IPS-20b (cell line): ENCODE data around the gene ATG4B.

Experiments
- H3K27ac ChIP-seq: one replicate; pipeline ENCODE4 v1.5.1; 2013; ENCODE audit warnings: low read length
- H3K27me3 ChIP-seq: 2 replicates; pipeline ENCODE4 v1.6.1; 2013; ENCODE audit warnings: mild to moderate bottlenecking, low read length, inconsistent platforms; ENCODE audit not compliant: insufficient read depth
- H3K36me3 ChIP-seq: 2 replicates; pipeline ENCODE4 v1.6.1; 2013; ENCODE audit warnings: low read depth, mild to moderate bottlenecking, inconsistent platforms, low read length, moderate library complexity; ENCODE audit not compliant: insufficient read depth
- H3K4me1 ChIP-seq: 2 replicates; pipeline ENCODE4 v1.6.1; 2013; ENCODE audit warnings: mild to moderate bottlenecking, control low read depth, inconsistent platforms, low read length, moderate library complexity; ENCODE audit not compliant: insufficient read depth
- H3K4me3 ChIP-seq: 2 replicates; pipeline ENCODE4 v1.5.1; 2013; ENCODE audit warnings: mild to moderate bottlenecking, low read length, inconsistent platforms
- H3K9ac ChIP-seq: 2 replicates; pipeline ENCODE4 v1.6.1; 2013; ENCODE audit warnings: low read depth, mild to moderate bottlenecking, inconsistent platforms, low read length, moderate library complexity
- H3K9me3 ChIP-seq: 2 replicates; pipeline ENCODE4 v1.6.1; 2013; ENCODE audit warnings: mild to moderate bottlenecking, low read depth, low read length, inconsistent platforms; ENCODE audit not compliant: insufficient read depth

ATG4B gene

GRCh38 chr2:241615522-241616052 is 21.9 kb upstream of the ATG4B start:
- no peaks in the 10 kb centered on the region for H3K27me3 ChIP-seq
- H3K4me3 ChIP-seq = no peak overlapping the region
- peaks cover 7% of the 10 kb centered on the region; the same call in 1 of the 2 replicates for H3K4me1 ChIP-seq
- H3K36me3 ChIP-seq = no peaks in the 10 kb centered on the region
- no peak overlapping the region for H3K27ac ChIP-seq
- H3K9me3 ChIP-seq = no peaks in the 10 kb centered on the region
- no peak overlapping the region for H3K9ac ChIP-seq

- peaks cover 7% of the 10 kb centered on the region; the same call in 1 of the 2 replicates for H3K4me1 ChIP-seq
- H3K4me3 ChIP-seq = no peak overlapping the region
- no peaks in the 10 kb centered on the region for H3K27me3 ChIP-seq
- H3K9ac ChIP-seq = peak overlapping the region; percentile 66; the same call in 1 of the 2 replicates
- no peaks in the 10 kb centered on the region for H3K36me3 ChIP-seq
- no peaks in the 10 kb centered on the region for H3K9me3 ChIP-seq
- no peak overlapping the region for H3K27ac ChIP-seq
Observed at GRCh38 chr2:241616168-241617125, 21.0 kb upstream of the ATG4B start.

- Histone ChIP-seq H3K4me1 (peaks cover 7% of the 10 kb centered on the region; the same call in 1 of the 2 replicates), H3K27ac (peak overlapping the region; percentile 37), H3K4me3 (peak overlapping the region; percentile 58), H3K9me3 (no peaks in the 10 kb centered on the region), H3K36me3 (no peaks in the 10 kb centered on the region), H3K27me3 (no peaks in the 10 kb centered on the region), H3K9ac (peak overlapping the region; percentile 66; the same call in 1 of the 2 replicates)
Observed at GRCh38 chr2:241617431-241618154, 19.9 kb upstream of the ATG4B start.

- no peaks in the 10 kb centered on the region for H3K27me3 ChIP-seq
- H3K4me1 ChIP-seq = peaks cover 7% of the 10 kb centered on the region; the same call in 1 of the 2 replicates
- no peaks in the 10 kb centered on the region for H3K36me3 ChIP-seq
- no peak overlapping the region for H3K4me3 ChIP-seq
- no peak overlapping the region for H3K9ac ChIP-seq
- H3K9me3 ChIP-seq = no peaks in the 10 kb centered on the region
- no peak overlapping the region for H3K27ac ChIP-seq
Observed at GRCh38 chr2:241618296-241618805, 19.1 kb upstream of the ATG4B start.

GRCh38 chr2:241618829-241619228 is 18.7 kb upstream of the ATG4B start:
- no peaks in the 10 kb centered on the region for H3K36me3 ChIP-seq
- no peaks in the 10 kb centered on the region for H3K27me3 ChIP-seq
- peaks cover 7% of the 10 kb centered on the region; the same call in 1 of the 2 replicates for H3K4me1 ChIP-seq
- no peak overlapping the region for H3K9ac ChIP-seq
- H3K9me3 ChIP-seq = no peaks in the 10 kb centered on the region
- H3K4me3 ChIP-seq = no peak overlapping the region
- H3K27ac ChIP-seq = no peak overlapping the region

GRCh38 chr2:241619597-241620418 is 17.7 kb upstream of the ATG4B start:
- Histone ChIP-seq H3K27me3 (no peaks in the 10 kb centered on the region), H3K27ac (no peak overlapping the region), H3K4me1 (peaks cover 7% of the 10 kb centered on the region; the same call in 1 of the 2 replicates), H3K36me3 (no peaks in the 10 kb centered on the region), H3K9ac (no peak overlapping the region), H3K4me3 (no peak overlapping the region), H3K9me3 (no peaks in the 10 kb centered on the region)

GRCh38 chr2:241620419-241620769 is 17.1 kb upstream of the ATG4B start:
- Histone ChIP-seq H3K36me3 (no peaks in the 10 kb centered on the region), H3K27me3 (no peaks in the 10 kb centered on the region)

GRCh38 chr2:241627675-241628074 is 9.8 kb upstream of the ATG4B start:
- Histone ChIP-seq H3K4me3 (no peak overlapping the region), H3K4me1 (no peaks in the 10 kb centered on the region), H3K27me3 (no peaks in the 10 kb centered on the region), H3K9me3 (no peaks in the 10 kb centered on the region), H3K9ac (no peak overlapping the region), H3K36me3 (peaks cover 25% of the 10 kb centered on the region), H3K27ac (no peak overlapping the region)

More at GRCh38 chr2:241620419-241620769, 17.1 kb upstream of the ATG4B start:
- no peak overlapping the region for H3K9ac ChIP-seq
- H3K4me1 ChIP-seq = peaks cover 7% of the 10 kb centered on the region; the same call in 1 of the 2 replicates
- H3K4me3 ChIP-seq = no peak overlapping the region
- H3K27ac ChIP-seq = no peak overlapping the region
- no peaks in the 10 kb centered on the region for H3K9me3 ChIP-seq

- H3K9me3 ChIP-seq = no peaks in the 10 kb centered on the region
- H3K27me3 ChIP-seq = no peaks in the 10 kb centered on the region
- H3K27ac ChIP-seq = no peak overlapping the region
- no peak overlapping the region; the same call in 1 of the 2 replicates for H3K9ac ChIP-seq
- no peak overlapping the region for H3K4me3 ChIP-seq
- H3K36me3 ChIP-seq = peaks cover 42% of the 10 kb centered on the region
- no peaks in the 10 kb centered on the region for H3K4me1 ChIP-seq
Observed at GRCh38 chr2:241629762-241630435, 7.6 kb upstream of the ATG4B start.

GRCh38 chr2:241632478-241633325 is 4.8 kb upstream of the ATG4B start:
- H3K27me3 ChIP-seq = no peaks in the 10 kb centered on the region
- no peaks in the 10 kb centered on the region for H3K9me3 ChIP-seq
- H3K36me3 ChIP-seq = peaks cover 42% of the 10 kb centered on the region
- no peaks in the 10 kb centered on the region for H3K4me1 ChIP-seq
- no peak overlapping the region for H3K4me3 ChIP-seq
- H3K9ac ChIP-seq = no peak overlapping the region
- no peak overlapping the region for H3K27ac ChIP-seq
